ENCODE data around the gene ADAD2. TPM values are rescaled to one million over a fixed set of nuclear protein-coding genes. Genes with fewer than 3 reads are reported as not detected.

The ADAD2 gene
- total RNA-seq, 1 donor from 2014 or later = not detected

GRCh38 chr16:84242839-84243238 is 51.9 kb downstream of the ADAD2 start:
- DNase-seq = no peak
- H3K9me3 Mint-ChIP-seq (ENCODE audit: unreplicated experiment) = peaks cover 3% of the 10 kb centered on the region
- peaks cover 24% of the 10 kb centered on the region for H3K4me1 Mint-ChIP-seq (ENCODE audit: low read depth, unreplicated experiment)
- H3K27ac Mint-ChIP-seq (ENCODE audit: unreplicated experiment) = no peak overlapping the region
- H3K27me3 Mint-ChIP-seq (ENCODE audit: unreplicated experiment) = peaks cover 4% of the 10 kb centered on the region
- no peak overlapping the region for H3K4me3 Mint-ChIP-seq (ENCODE audit: unreplicated experiment)
- TF ChIP-seq CTCF (IDR thresholded peaks at IDR 0.05; ENCODE audit: partially characterized antibody, unreplicated experiment) = no peak
- peaks cover 11% of the 10 kb centered on the region for H3K36me3 Mint-ChIP-seq (ENCODE audit: unreplicated experiment)

GRCh38 chr16:84243732-84244131 is 52.8 kb downstream of the ADAD2 start:
- TF ChIP-seq CTCF (IDR thresholded peaks at IDR 0.05; ENCODE audit: partially characterized antibody, unreplicated experiment) = no peak
- Mint-ChIP-seq H3K36me3 (ENCODE audit: unreplicated experiment) (peaks cover 11% of the 10 kb centered on the region), H3K27ac (ENCODE audit: unreplicated experiment) (no peak overlapping the region), H3K4me1 (ENCODE audit: low read depth, unreplicated experiment) (peaks cover 26% of the 10 kb centered on the region), H3K9me3 (ENCODE audit: unreplicated experiment) (peaks cover 3% of the 10 kb centered on the region), H3K4me3 (ENCODE audit: unreplicated experiment) (no peak overlapping the region), H3K27me3 (ENCODE audit: unreplicated experiment) (peaks cover 4% of the 10 kb centered on the region)
- no peak for DNase-seq

DNA sequence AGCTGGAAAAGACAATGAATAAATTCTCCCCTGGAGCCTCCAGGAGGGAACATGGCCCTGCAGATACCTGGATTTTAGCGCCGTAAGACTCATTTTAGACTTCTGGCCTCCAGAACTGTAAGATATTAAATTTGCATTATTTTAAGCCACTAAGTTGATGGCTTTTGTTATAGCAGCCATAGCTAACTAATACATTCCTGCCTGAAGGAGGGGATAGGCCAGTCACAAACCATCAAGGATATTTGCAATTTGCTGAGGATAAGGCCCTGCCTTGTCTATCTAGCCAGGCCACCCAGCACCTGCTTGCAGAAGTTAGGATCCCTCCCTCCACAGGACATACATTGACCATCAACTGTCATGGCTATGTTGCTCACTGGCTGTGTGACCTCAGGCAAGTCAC is 53.8 kb downstream of the ADAD2 start:
- DNase-seq = no peak
- peaks cover 3% of the 10 kb centered on the region for H3K9me3 Mint-ChIP-seq (ENCODE audit: unreplicated experiment)
- TF ChIP-seq CTCF (IDR thresholded peaks at IDR 0.05; ENCODE audit: partially characterized antibody, unreplicated experiment) = no peak
- H3K4me1 Mint-ChIP-seq (ENCODE audit: low read depth, unreplicated experiment) = peaks cover 26% of the 10 kb centered on the region
- peaks cover 11% of the 10 kb centered on the region for H3K36me3 Mint-ChIP-seq (ENCODE audit: unreplicated experiment)
- H3K4me3 Mint-ChIP-seq (ENCODE audit: unreplicated experiment) = no peak overlapping the region
- peaks cover 4% of the 10 kb centered on the region for H3K27me3 Mint-ChIP-seq (ENCODE audit: unreplicated experiment)
- no peak overlapping the region for H3K27ac Mint-ChIP-seq (ENCODE audit: unreplicated experiment)

GRCh38 chr16:84245956-84246678 is 55.2 kb downstream of the ADAD2 start:
- no peak for DNase-seq
- Mint-ChIP-seq H3K36me3 (ENCODE audit: unreplicated experiment) (peaks cover 11% of the 10 kb centered on the region), H3K4me3 (ENCODE audit: unreplicated experiment) (peak overlapping the region; percentile 44), H3K9me3 (ENCODE audit: unreplicated experiment) (peaks cover 6% of the 10 kb centered on the region), H3K4me1 (ENCODE audit: low read depth, unreplicated experiment) (peaks cover 16% of the 10 kb centered on the region), H3K27ac (ENCODE audit: unreplicated experiment) (peak overlapping the region; percentile 50), H3K27me3 (ENCODE audit: unreplicated experiment) (peaks cover 7% of the 10 kb centered on the region)
- TF ChIP-seq CTCF (IDR thresholded peaks at IDR 0.05; ENCODE audit: partially characterized antibody, unreplicated experiment) = no peak

GRCh38 chr16:84246679-84247077 is 55.7 kb downstream of the ADAD2 start:
- H3K27ac Mint-ChIP-seq (ENCODE audit: unreplicated experiment) = peak overlapping the region; percentile 50
- DNase-seq = no peak
- peaks cover 11% of the 10 kb centered on the region for H3K36me3 Mint-ChIP-seq (ENCODE audit: unreplicated experiment)
- H3K9me3 Mint-ChIP-seq (ENCODE audit: unreplicated experiment) = peaks cover 6% of the 10 kb centered on the region
- peaks cover 10% of the 10 kb centered on the region for H3K27me3 Mint-ChIP-seq (ENCODE audit: unreplicated experiment)
- no peak for TF ChIP-seq CTCF (IDR thresholded peaks at IDR 0.05; ENCODE audit: partially characterized antibody, unreplicated experiment)
- peaks cover 18% of the 10 kb centered on the region for H3K4me1 Mint-ChIP-seq (ENCODE audit: low read depth, unreplicated experiment)
- no peak overlapping the region for H3K4me3 Mint-ChIP-seq (ENCODE audit: unreplicated experiment)

Measured in glutamatergic neuron (in vitro differentiated cells).